Measurements from ENCODE around the gene TBC1D19. TPM values are rescaled to one million over a fixed set of nuclear protein-coding genes. Genes with fewer than 3 reads are reported as not detected.
"Not testable (repeated sequence)": the region's sequence is repeated elsewhere in the genome, so short reads cannot be mapped to it uniquely, and the experiment has no call there.

The TBC1D19 gene
- total RNA-seq, 4 donors from 2014 or later = 25.0 to 31.8 (median 31.4) TPM

- Histone ChIP-seq H3K36me3 (peaks cover 3 to 6% of the 10 kb centered on the region in 2 donors), H3K27ac (no peak overlapping the region), H3K9me3 (no peaks in the 10 kb centered on the region), H3K4me1 (no peaks in the 10 kb centered on the region), H3K27me3 (no peaks in the 10 kb centered on the region), H3K4me3 (replicated peaks in 1 of 3) (no peak overlapping the region)
- TF ChIP-seq POLR2A (IDR thresholded peaks at IDR 0.05) (no peak), CTCF (IDR thresholded peaks at IDR 0.05) (no peak)
- no peak for DNase-seq
- intact Hi-C loops (cut with DNase I) = no loop called here
Measured at GRCh38 chr4:26636458-26636857, 52.6 kb downstream of the TBC1D19 start.

- 100% methylated on average over 3 to 8 of the region's 8 CpGs for WGBS, 2 donors
Measured at GRCh38 chr4:26640639-26641038, 56.8 kb downstream of the TBC1D19 start.

GRCh38 chr4:26647523-26648224 lies 63.8 kb downstream of the TBC1D19 start:
- no peak for DNase-seq
- H3K36me3 ChIP-seq = no peaks in the 10 kb centered on the region
- H3K4me3 ChIP-seq (replicated peaks in 1 of 3) = no peak overlapping the region
- H3K27ac ChIP-seq = no peak overlapping the region
- 92 to 95% methylated on average over 2 of the region's 2 CpGs for WGBS, 2 donors
- no peaks in the 10 kb centered on the region for H3K9me3 ChIP-seq
- intact Hi-C loops (cut with DNase I) = no loop called here
- TF ChIP-seq CTCF (IDR thresholded peaks at IDR 0.05) = no peak
- no peak for TF ChIP-seq POLR2A (IDR thresholded peaks at IDR 0.05)
- H3K27me3 ChIP-seq = no peaks in the 10 kb centered on the region
- no peaks in the 10 kb centered on the region for H3K4me1 ChIP-seq

More at GRCh38 chr4:26640639-26641038, 56.8 kb downstream of the TBC1D19 start:
- H3K36me3 ChIP-seq; H3K4me3 ChIP-seq (replicated peaks in 1 of 3); H3K27me3 ChIP-seq; H3K9me3 ChIP-seq; H3K27ac ChIP-seq; DNase-seq; H3K4me1 ChIP-seq; intact Hi-C loops (cut with DNase I): not testable (repeated sequence)

- WGBS, 2 donors = 72 to 87% methylated on average over 1 of the region's 1 CpG
- H3K27ac ChIP-seq = no peak overlapping the region
- no peak for TF ChIP-seq CTCF (IDR thresholded peaks at IDR 0.05)
Measured at GRCh38 chr4:26648260-26648659, 64.4 kb downstream of the TBC1D19 start.

GRCh38 chr4:26660261-26660660 lies 76.4 kb downstream of the TBC1D19 start:
- DNase-seq = no peak
- peaks cover 0 to 6% of the 10 kb centered on the region in 2 donors for H3K36me3 ChIP-seq
- H3K27ac ChIP-seq = no peak overlapping the region
- TF ChIP-seq CTCF (IDR thresholded peaks at IDR 0.05) (no peak), POLR2A (IDR thresholded peaks at IDR 0.05) (no peak)
- H3K27me3 ChIP-seq = no peaks in the 10 kb centered on the region
- intact Hi-C loops (cut with DNase I) = no loop called here
- H3K9me3 ChIP-seq = no peaks in the 10 kb centered on the region
- no peak overlapping the region for H3K4me3 ChIP-seq (replicated peaks in 1 of 3)
- 93 to 94% methylated on average over 3 of the region's 3 CpGs for WGBS, 2 donors
- H3K4me1 ChIP-seq = no peaks in the 10 kb centered on the region

More at GRCh38 chr4:26648260-26648659, 64.4 kb downstream of the TBC1D19 start:
- Histone ChIP-seq H3K36me3 (no peaks in the 10 kb centered on the region), H3K4me3 (replicated peaks in 1 of 3) (no peak overlapping the region), H3K9me3 (no peaks in the 10 kb centered on the region), H3K27me3 (no peaks in the 10 kb centered on the region), H3K4me1 (no peaks in the 10 kb centered on the region)
- no peak for DNase-seq
- intact Hi-C loops (cut with DNase I) = no loop called here

Measured in thyroid gland (tissue), 4 donors.